Adipocyte (in vitro differentiated cells): Measurements from ENCODE around the gene TSPAN32.

ENCODE experiments used
- DNase-seq: peaks from one replicate; pipeline ENCODE4 v3.0.0-alpha.2; 2015; ENCODE audit warnings: low read depth
- H3K27me3 ChIP-seq: replicated peaks from 2 replicates; pipeline ENCODE4 v1.7.0; 2013; ENCODE audit warnings: mild to moderate bottlenecking, low read length, moderate library complexity; ENCODE audit not compliant: control insufficient read depth, insufficient read depth
- H3K36me3 ChIP-seq: 2 replicates; pipeline ENCODE4 v1.7.0; 2013; ENCODE audit warnings: low read length, mild to moderate bottlenecking, moderate library complexity; ENCODE audit not compliant: control insufficient read depth, insufficient read depth, severe bottlenecking
- H3K4me1 ChIP-seq: 2 replicates; pipeline ENCODE4 v1.7.0; 2013; ENCODE audit warnings: mild to moderate bottlenecking, low read length, moderate library complexity; ENCODE audit not compliant: control insufficient read depth, insufficient read depth
- H3K4me3 ChIP-seq: 2 replicates; pipeline ENCODE4 v1.7.0; 2013; ENCODE audit warnings: mild to moderate bottlenecking, low read length, moderate library complexity
- H3K9ac ChIP-seq: 2 replicates; pipeline ENCODE4 v1.7.0; 2013; ENCODE audit warnings: mild to moderate bottlenecking, low read length, moderate library complexity
- H3K9me3 ChIP-seq: 2 replicates; pipeline ENCODE4 v1.7.0; 2013; ENCODE audit warnings: mild to moderate bottlenecking, low read length, moderate library complexity; ENCODE audit not compliant: control insufficient read depth

TSPAN32 gene

DNA sequence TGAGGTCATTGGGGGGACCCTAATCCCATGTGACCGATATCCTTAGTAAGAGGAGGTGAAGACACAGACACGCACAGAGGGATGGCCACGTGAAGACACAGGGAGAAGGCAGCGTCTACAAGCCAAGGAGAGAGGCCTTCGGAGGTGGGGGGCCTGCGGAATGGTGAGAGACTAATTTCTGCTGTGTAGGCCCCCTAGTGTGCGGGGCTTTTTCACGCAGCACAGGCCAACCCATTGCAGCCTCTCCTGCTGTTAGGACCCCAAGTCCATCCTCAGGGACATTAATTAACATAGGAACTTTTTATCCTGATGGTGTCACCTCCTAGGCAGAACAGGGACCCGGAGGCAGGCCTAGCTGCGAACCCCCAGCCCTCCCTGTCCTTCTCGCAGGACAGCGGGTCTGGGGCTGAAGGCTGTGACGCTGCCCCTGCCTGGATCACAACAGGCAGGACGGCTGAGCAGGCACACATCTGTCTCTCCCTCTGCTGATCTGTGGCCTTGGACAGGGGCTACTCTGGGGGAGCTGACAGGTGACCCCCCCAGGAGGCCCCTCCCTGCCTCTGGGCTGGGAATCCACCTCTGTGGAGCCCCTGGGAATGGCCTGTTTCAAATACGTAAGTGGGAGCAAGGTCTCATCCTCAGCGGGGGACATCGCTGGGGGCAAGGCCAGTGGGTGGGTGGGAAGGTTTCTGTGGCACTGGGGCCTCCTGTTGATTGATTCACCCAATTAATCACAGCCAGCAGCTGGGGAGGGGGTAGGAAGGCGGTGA, 39.3 kb upstream of the TSPAN32 start:
- no peak overlapping the region for H3K4me3 ChIP-seq
- no peak for DNase-seq
- no peaks in the 10 kb centered on the region for H3K9me3 ChIP-seq
- H3K27me3 ChIP-seq, result peaks cover 25% of the 10 kb centered on the region
- H3K9ac ChIP-seq, result no peak overlapping the region
- H3K4me1 ChIP-seq, result no peaks in the 10 kb centered on the region
- no peaks in the 10 kb centered on the region for H3K36me3 ChIP-seq

GRCh38 chr11:2263071-2263565, 38.7 kb upstream of the TSPAN32 start:
- Histone ChIP-seq H3K4me1 (no peaks in the 10 kb centered on the region), H3K36me3 (no peaks in the 10 kb centered on the region), H3K9ac (no peak overlapping the region), H3K4me3 (no peak overlapping the region), H3K9me3 (no peaks in the 10 kb centered on the region), H3K27me3 (peaks cover 28% of the 10 kb centered on the region)
- no peak for DNase-seq

DNA sequence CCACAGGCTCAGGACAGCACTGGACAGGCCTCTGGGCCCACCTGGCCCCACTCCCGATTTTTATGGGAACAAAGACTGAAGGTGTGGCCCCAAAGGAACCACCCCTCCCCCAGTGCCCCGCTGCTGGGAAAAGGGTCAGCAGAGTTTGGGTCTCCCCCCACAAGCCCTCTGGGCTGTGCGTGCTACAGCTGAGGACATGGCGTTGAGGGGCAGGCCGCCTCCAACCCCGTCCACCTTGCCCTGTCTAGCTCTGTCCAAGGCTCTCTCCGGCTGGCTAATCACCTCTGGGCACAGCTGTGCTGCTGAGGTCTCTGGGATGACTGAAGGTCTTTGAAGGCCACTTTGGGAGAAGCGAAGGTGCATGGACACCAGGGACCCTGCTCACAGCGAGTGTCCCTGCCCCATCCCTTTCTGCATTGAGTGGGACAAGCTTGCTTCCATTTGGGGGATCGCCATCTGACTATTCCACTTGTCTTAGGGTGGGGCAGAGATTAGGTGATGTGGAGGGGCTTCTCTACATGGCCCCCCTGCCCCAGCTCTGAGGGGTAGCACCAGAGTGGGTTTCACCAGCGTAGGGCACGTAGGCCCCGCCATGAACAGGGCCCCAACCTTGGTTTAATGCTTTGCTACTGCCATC, 38.0 kb upstream of the TSPAN32 start:
- Histone ChIP-seq H3K4me3 (no peak overlapping the region), H3K9me3 (no peaks in the 10 kb centered on the region)

GRCh38 chr11:2264366-2265053, 37.3 kb upstream of the TSPAN32 start:
- no peak overlapping the region for H3K9ac ChIP-seq
- H3K27me3 ChIP-seq, result peaks cover 28% of the 10 kb centered on the region
- no peaks in the 10 kb centered on the region for H3K4me1 ChIP-seq
- H3K36me3 ChIP-seq, result no peaks in the 10 kb centered on the region
- no peak for DNase-seq
- no peak overlapping the region for H3K4me3 ChIP-seq
- no peaks in the 10 kb centered on the region for H3K9me3 ChIP-seq

More for the DNA sequence above, 38.0 kb upstream of the TSPAN32 start:
- Histone ChIP-seq H3K36me3 (no peaks in the 10 kb centered on the region), H3K9ac (no peak overlapping the region), H3K4me1 (no peaks in the 10 kb centered on the region), H3K27me3 (peaks cover 33% of the 10 kb centered on the region)
- DNase-seq, result no peak

DNA sequence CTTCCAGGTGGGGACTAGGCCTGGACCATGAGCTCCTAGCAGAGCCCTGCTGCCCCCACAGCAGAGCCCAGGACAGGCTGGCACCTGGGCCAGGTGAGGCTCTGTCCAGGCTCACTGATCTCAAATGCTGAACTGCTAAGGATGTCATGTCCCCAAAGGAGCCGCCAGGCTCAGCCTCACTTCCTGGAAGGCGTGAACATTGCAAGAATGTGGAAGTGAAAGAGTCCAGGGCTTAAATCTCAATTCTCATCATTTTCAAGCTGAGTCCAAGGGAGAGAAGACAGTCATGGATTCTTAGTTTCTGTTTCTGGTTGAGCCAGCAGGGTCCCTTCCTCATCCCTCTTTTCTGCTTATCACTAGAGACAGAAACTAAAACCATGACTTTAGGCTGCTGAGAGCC, 36.4 kb upstream of the TSPAN32 start:
- no peak overlapping the region for H3K4me3 ChIP-seq
- no peaks in the 10 kb centered on the region for H3K36me3 ChIP-seq
- no peaks in the 10 kb centered on the region for H3K4me1 ChIP-seq
- no peak overlapping the region for H3K9ac ChIP-seq
- H3K9me3 ChIP-seq, result no peaks in the 10 kb centered on the region
- peaks cover 23% of the 10 kb centered on the region for H3K27me3 ChIP-seq
- DNase-seq, result no peak

GRCh38 chr11:2265854-2266585, 35.8 kb upstream of the TSPAN32 start:
- Histone ChIP-seq H3K4me1 (no peaks in the 10 kb centered on the region), H3K9me3 (no peaks in the 10 kb centered on the region), H3K9ac (no peak overlapping the region), H3K36me3 (no peaks in the 10 kb centered on the region), H3K4me3 (no peak overlapping the region), H3K27me3 (peaks cover 17% of the 10 kb centered on the region)
- no peak for DNase-seq

DNA sequence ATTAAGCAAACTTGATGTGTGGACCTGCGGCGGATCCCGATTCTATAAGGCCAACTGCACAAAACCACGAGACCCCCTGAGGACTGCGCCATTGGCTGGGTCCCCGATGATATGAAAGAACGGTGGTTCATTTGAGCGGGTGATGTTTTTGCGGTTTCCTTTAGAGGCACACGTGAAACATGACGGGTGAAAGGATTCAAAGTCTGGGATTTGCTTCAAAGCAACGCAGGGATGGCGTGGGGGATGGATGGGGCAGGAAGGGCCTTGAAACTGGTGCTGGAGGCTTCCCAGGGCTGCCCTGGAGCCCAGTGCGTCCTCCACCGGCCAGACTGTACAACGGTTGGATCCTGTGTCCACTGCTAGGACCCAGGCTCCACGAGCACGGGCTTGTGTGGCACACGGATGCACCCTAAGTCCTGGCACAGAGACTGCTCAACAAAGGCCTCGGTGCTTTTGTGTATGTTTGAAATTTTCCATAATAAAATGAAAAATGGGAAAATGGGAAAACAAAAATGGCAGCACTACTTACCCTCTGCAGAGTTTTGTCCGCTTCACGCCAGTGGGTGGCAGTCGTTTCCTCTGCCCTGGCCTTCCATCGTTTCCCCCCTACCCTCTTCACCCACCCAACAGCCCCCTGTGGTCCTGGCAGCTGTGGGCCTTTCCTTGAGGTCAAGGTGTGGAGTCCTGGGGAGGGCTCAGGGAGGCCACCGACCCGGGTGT, 35.1 kb upstream of the TSPAN32 start:
- Histone ChIP-seq H3K4me3 (no peak overlapping the region), H3K9ac (no peak overlapping the region), H3K9me3 (no peaks in the 10 kb centered on the region), H3K27me3 (peaks cover 19% of the 10 kb centered on the region), H3K36me3 (no peaks in the 10 kb centered on the region), H3K4me1 (no peaks in the 10 kb centered on the region)
- DNase-seq, result no peak

GRCh38 chr11:2267306-2267850, 34.4 kb upstream of the TSPAN32 start:
- no peaks in the 10 kb centered on the region for H3K4me1 ChIP-seq

DNA sequence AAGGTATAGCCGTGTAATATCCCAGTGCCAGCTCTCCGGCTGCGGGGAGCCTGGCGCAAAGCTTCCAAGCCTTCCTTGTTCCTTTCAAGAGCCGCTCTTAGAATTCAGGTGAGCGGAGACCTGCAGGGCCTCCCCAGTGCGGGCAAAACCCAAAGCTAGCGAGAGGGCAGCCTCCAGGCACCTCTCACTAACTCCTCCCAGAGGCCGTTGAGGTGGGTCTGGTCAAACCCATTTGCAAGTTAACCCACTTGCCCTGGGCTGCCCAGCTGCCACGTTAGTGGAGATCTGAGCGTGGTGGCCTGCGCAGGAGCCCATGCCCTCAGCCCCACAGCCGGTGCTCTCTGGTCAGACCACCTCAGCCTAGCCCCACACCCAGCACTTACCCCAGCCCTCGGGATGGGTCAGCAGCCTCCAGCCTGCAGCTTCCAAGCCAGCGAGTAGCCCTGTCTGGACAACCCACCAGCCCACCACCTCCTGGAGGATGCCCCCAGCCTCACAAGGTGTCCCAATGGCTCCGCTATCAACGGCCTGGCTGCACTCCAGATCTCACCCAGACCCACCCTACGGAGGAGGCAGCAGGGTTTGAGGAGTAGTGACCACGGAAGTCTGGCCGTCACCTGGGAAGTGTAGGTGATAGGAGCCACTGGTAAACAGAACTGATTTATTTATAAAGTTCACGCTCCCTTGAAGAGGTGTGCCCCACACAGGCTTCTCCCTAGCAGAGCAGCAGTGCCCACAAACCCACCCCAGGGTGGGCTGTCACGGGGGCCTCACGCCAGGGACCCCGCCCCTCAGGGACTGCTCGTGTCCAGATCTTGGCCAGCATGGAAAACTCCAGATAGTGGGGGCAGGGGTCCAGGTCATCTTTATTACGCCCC, 33.7 kb upstream of the TSPAN32 start:
- no peaks in the 10 kb centered on the region for H3K9me3 ChIP-seq
- no peak for DNase-seq
- H3K4me1 ChIP-seq, result no peaks in the 10 kb centered on the region
- no peaks in the 10 kb centered on the region for H3K36me3 ChIP-seq
- H3K27me3 ChIP-seq, result peaks cover 25% of the 10 kb centered on the region
- no peak overlapping the region for H3K4me3 ChIP-seq
- H3K9ac ChIP-seq, result no peak overlapping the region

More at GRCh38 chr11:2267306-2267850, 34.4 kb upstream of the TSPAN32 start:
- DNase-seq, result no peak
- peaks cover 20% of the 10 kb centered on the region for H3K27me3 ChIP-seq
- H3K36me3 ChIP-seq, result no peaks in the 10 kb centered on the region
- no peak overlapping the region for H3K9ac ChIP-seq
- no peak overlapping the region for H3K4me3 ChIP-seq
- no peaks in the 10 kb centered on the region for H3K9me3 ChIP-seq
